Activated CD4-positive, CD25-positive, alpha-beta regulatory T cell treated with anti-CD3 and anti-CD28 coated beads, Interleukin-2, amount 50 U/mL, for 16 hours (primary cell): Measurements from ENCODE around the gene TNPO2.

Source experiments
- DNase-seq: peaks from one replicate; pipeline ENCODE4 v3.0.0-alpha.2; 2020; ENCODE audit warnings: low read depth, low spot score

TNPO2 gene

DNA sequence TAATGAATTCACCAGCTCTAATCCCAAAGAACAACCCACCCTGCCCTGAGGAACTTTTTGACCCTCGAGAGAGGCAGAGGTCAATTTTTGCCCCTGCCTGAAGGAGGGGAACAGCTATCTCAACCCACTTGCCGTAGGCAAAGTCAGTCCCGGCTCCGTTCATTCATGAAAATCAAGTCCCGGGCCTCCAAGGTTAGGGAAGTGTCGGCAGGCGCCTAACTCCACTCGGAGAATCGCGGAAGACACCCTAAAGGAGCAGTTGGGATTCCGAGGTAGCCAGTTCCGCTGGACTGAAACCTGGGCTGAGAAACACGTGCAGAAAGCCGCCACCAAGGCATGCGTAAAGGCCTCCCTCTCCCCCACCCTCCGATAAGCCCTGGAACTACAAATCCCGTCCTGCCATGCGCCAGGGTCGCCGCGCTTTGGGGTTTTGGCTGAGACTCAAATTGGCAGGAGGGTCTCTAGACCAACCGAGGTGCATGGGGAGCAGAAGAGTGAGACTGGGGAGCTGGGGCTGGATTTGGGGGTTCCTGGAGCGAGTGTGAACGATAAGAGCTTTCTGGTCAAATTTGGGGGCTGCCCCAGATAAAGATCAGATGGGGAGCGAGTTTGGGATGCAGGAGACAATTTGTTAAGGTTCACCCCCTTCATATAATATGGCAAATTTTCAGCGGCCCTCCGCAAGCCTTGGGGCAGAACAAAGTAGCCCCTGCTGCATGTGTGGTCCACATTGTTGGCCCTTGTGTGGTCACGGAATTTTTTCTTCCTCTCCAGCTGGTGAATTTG lies at the start of gene TNPO2:
TSS of gene TNPO2 (minus strand) at position 292 of the 786 bp plus-strand sequence. CDS start 2,955 bp downstream, outside the sequence.
- peak; percentile 46 for DNase-seq

- no peak for DNase-seq
Measured at GRCh38 chr19:12772323-12772722, 48.6 kb upstream of the TNPO2 start.

DNA sequence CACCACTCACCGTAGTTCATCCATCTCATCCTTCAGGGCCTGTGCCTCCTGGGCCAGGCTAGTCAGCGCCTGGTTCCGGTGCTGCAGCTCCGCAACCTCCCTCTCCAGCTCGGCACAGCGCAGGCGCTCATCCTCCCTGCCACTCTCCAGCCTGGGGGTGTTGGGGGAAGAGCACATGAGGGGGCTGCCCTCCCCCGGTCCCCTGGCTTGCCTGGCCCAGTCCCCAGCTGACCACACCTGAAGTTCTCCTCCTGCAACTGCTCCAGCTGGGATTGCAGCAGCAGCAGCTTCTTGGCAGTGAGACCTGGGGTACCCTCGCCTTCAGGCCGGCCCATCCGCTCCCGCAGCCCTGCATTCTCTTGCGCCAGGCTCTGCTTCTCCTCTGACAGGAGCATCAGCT lies 47.2 kb upstream of the TNPO2 start:
- DNase-seq = no peak

DNA sequence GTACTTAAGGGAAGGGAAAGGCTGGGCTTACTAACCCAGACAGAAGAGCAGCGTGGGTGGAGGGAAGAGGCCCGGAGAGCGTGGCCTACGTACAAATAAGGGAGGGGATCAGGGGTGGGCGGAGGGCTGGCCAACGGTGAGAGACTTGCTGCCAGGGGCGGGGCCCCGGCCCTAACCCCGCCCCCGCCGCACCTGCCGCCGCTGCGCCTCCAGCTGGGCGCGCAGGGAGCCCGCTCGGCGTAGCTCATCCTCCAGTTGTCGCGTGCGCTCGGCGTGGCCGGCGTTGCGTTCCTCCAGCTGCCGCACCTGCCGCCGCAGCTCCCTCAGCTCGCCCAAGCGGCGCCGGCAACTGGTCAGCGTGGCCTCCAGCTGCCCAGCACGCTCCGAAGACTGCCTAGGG lies 46.0 kb upstream of the TNPO2 start:
- DNase-seq = no peak

DNA sequence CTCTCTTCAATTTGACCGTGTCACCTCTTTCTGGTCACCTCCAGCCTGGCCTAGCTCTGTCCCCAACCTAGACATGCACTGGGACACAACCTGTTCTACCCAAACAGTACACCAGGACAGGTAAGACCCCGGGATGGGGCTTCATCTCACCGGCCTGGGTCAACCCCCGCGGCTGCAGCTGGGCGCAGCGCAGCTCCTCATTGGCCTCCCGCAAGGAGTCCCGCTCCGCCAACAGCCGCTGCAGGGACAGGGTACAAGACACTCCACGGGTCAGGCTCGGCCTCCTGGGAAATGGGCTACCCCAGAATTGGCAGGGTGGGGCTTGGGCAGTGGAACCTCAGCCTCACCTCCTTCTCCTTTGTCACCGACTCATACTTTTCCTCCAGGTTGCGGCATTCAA lies 43.9 kb upstream of the TNPO2 start:
- no peak for DNase-seq

GRCh38 chr19:12767150-12767549 lies 43.4 kb upstream of the TNPO2 start:
- no peak for DNase-seq

GRCh38 chr19:12766051-12766521 lies 42.4 kb upstream of the TNPO2 start:
- DNase-seq = no peak

- DNase-seq = no peak
Measured at GRCh38 chr19:12764698-12765097, 41.0 kb upstream of the TNPO2 start.

GRCh38 chr19:12763100-12763499 lies 39.4 kb upstream of the TNPO2 start:
- DNase-seq = no peak

DNA sequence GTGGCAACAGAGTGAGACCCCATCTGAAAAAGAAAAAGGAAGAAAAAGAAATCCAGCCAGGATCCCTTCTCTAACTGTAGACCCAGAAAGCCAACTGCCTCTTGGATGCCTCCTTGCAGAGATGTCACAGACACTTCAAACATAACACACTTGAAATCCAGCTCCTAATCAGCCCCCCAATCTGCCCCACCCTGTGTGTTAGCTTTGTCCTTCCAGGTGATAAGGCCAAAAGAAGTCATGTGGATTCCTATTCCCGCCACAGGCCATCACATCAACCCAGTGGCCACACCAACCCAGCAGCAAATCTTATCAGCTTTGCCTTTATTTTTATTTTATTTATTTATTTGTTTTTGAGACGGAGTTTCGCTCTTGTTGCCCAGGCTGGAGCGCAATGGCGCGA lies 36.0 kb upstream of the TNPO2 start:
- DNase-seq = no peak

DNA sequence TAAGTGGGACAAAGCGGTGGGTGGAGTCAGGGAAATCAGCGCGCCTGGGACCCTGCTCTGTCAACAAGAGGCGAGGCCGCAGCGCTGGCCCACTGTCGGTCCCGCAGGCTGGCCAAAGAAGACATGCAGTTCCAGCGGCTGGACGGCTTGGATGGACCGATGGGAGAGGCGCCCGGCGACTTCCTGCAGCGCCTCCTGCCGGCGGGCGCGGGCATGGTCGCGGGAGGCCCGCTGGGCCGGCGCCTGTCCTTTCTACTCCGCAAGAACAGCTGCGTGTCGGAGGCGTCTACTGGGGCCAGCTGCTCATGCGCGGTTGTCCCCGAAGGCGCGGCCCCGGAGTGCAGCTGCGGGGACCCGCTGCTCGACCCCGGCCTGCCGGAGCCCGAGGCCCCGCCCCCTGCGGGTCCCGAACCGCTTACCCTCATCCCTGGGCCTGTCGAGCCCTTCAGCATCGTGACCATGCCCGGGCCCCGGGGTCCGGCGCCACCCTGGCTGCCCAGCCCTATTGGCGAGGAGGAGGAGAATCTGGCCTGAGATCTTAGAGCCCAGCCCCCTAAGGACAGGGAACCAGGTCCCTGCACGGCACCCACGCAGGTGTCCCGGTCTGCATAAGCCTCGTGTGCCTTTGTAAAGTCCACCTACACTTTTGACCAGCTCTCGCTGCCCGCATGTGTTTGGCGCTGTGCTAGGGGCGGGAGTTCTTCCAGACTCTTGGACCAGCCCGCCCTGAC lies 34.0 kb upstream of the TNPO2 start:
- DNase-seq = no peak

- no peak for DNase-seq
Measured at GRCh38 chr19:12756150-12756883, 32.6 kb upstream of the TNPO2 start.

- no peak for DNase-seq
Measured at GRCh38 chr19:12754465-12755196, 30.9 kb upstream of the TNPO2 start.

DNA sequence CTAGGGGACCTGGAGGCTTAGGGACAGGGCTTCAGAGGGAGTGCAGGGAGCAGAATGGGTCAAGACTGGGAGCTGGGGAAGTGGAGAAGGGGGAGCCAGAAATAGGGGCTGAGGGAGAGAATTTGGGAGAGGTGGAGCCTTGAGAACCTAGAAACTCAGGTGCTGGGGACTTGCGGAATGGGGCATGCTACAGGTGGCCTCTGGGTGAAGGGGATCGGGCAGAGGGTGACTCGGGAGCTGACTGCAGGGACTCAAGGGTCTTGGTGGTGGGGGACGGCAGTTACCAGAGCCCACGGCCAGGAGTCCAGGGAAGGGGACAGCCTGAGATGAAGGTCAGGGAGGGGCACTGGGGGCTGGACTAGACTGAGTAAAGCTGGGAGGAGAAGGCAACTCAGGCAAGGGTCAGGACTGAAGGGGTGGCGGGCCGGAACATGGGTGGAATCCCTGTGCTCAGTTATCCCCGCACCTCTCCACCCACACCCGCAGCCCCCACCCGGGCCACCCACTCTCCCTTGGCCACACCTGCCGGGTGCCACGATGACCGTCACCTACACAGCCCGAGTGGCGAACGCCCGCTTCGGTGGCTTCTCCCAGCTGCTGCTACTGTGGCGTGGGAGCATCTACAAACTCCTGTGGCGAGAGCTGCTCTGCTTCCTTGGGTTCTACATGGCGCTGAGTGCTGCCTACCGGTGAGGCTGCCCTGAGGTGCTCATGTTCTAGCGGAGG lies 28.5 kb upstream of the TNPO2 start:
- no peak for DNase-seq

- DNase-seq = no peak
Measured at GRCh38 chr19:12751635-12752034, 27.9 kb upstream of the TNPO2 start, which contains the start of gene BEST2. Gene BEST2 (plus strand): TSS chr19:12751791. CDS start chr19:12752593, 802 bp downstream.

DNA sequence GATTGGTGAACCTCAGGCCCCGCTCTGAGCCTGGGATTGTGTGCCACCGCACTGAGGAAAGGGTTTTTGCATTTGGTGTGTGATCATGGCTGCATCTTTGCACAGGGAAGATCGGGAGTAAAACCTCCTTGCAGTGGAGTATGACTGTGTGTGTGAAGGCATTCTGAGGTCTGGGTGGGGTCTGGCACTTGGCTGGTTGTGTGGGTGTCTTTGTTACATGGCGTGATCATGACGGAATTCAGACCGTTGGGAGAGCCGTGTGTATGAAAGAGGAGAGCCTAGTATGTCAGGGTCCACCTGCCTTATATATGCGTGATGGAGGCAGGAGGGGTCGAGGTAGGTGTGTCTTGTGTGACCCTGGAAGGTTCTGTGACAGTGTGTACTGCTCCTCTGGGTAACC lies 27.1 kb upstream of the TNPO2 start:
- DNase-seq = no peak

GRCh38 chr19:12749938-12750521 lies 26.3 kb upstream of the TNPO2 start:
- DNase-seq = no peak

DNA sequence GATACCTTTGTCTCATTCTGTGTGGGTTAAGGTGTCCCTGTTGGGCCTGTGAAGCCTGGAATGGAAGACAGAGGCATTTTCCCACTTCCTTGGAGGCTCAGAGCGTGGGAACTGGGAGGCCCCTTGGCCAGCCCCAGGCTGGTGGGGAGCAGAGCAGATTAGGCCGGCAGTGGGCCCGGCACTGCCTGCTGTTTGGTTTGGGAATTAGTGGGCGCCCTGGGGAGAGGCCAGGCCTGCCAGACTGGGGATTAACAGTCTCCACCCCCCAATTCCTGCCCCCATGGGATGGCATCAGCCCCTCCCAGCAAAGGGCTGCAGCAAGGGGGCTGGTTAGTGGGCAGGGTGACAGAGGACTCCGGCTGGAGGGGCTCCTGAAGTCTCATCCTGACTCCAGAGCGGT lies 24.8 kb upstream of the TNPO2 start:
- no peak for DNase-seq

GRCh38 chr19:12745166-12745897 lies 21.6 kb upstream of the TNPO2 start:
- DNase-seq = no peak
